Measurements from ENCODE around the gene PPP1R2C. TPM values are rescaled to one million over a fixed set of nuclear protein-coding genes. Genes with fewer than 3 reads are reported as not detected.

PPP1R2C gene
- total RNA-seq, 1 donor from 2014 or later: not detected

DNA sequence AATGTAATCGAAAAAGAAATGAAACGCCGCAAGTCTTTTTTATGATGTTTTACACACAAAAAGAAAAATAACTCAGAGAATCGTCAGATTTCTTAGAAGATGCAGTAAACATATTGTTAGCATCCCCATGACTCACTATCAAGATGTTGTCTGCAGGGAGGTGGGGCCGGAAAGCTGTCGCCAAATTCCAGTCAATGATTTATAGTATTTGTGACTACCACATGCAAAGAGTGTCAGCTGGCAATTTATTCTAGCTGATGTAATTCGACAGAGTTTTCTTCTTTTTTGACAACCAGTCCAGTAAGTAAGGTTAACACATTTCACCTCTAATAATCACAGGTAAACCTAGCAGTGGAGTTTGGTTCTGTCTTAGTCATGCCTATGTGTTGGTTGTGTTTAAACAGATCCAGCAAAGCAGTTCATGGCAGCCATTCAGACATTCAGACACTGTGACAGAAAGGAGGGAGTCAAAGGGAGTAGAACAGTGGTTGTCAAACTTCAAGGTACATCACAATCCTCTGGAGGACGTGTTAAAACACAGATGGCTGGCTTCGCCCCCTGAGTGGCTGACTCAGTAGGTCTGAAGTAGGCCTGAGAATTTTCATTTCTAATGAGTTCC is 19.8 kb upstream of the PPP1R2C start:
- Mint-ChIP-seq H3K27me3 (ENCODE audit: unreplicated experiment) (no peaks in the 10 kb centered on the region), H3K27ac (ENCODE audit: unreplicated experiment) (no peak overlapping the region), H3K4me3 (ENCODE audit: unreplicated experiment) (no peak overlapping the region), H3K4me1 (ENCODE audit: low read depth, unreplicated experiment) (no peaks in the 10 kb centered on the region), H3K36me3 (ENCODE audit: unreplicated experiment) (no peaks in the 10 kb centered on the region), H3K9me3 (ENCODE audit: unreplicated experiment) (no peaks in the 10 kb centered on the region)
- TF ChIP-seq, protein P1, sequence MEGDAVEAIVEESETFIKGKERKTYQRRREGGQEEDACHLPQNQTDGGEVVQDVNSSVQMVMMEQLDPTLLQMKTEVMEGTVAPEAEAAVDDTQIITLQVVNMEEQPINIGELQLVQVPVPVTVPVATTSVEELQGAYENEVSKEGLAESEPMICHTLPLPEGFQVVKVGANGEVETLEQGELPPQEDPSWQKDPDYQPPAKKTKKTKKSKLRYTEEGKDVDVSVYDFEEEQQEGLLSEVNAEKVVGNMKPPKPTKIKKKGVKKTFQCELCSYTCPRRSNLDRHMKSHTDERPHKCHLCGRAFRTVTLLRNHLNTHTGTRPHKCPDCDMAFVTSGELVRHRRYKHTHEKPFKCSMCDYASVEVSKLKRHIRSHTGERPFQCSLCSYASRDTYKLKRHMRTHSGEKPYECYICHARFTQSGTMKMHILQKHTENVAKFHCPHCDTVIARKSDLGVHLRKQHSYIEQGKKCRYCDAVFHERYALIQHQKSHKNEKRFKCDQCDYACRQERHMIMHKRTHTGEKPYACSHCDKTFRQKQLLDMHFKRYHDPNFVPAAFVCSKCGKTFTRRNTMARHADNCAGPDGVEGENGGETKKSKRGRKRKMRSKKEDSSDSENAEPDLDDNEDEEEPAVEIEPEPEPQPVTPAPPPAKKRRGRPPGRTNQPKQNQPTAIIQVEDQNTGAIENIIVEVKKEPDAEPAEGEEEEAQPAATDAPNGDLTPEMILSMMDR (IDR thresholded peaks at IDR 0.05; ENCODE audit: partially characterized antibody, unreplicated experiment): no peak
- DNase-seq: no peak

DNA sequence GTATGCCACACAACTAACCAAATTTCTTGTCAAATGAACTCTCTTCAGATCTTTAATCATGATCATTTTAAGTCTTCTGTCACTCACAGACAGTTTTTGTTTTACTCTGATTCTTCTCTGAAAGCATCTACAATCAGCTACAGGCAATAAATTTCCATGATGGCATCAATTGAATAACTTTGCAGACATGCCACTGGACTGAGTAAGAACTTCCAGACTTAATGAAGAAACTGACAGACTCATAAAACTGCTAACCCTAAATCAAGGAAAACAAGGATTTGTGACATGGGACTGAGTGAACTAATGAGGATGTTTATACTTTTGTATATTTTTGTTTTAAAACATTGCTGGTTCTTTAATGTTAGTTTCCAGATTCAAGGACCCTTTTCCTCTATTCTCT is 5.5 kb upstream of the PPP1R2C start:
- H3K27me3 Mint-ChIP-seq (ENCODE audit: unreplicated experiment): no peaks in the 10 kb centered on the region
- no peak overlapping the region for H3K27ac Mint-ChIP-seq (ENCODE audit: unreplicated experiment)
- H3K4me1 Mint-ChIP-seq (ENCODE audit: low read depth, unreplicated experiment): no peaks in the 10 kb centered on the region
- no peak overlapping the region for H3K4me3 Mint-ChIP-seq (ENCODE audit: unreplicated experiment)
- H3K36me3 Mint-ChIP-seq (ENCODE audit: unreplicated experiment): peaks cover 5% of the 10 kb centered on the region
- TF ChIP-seq, protein P1 (IDR thresholded peaks at IDR 0.05; ENCODE audit: partially characterized antibody, unreplicated experiment): no peak
- no peak for DNase-seq
- H3K9me3 Mint-ChIP-seq (ENCODE audit: unreplicated experiment): no peaks in the 10 kb centered on the region

DNA sequence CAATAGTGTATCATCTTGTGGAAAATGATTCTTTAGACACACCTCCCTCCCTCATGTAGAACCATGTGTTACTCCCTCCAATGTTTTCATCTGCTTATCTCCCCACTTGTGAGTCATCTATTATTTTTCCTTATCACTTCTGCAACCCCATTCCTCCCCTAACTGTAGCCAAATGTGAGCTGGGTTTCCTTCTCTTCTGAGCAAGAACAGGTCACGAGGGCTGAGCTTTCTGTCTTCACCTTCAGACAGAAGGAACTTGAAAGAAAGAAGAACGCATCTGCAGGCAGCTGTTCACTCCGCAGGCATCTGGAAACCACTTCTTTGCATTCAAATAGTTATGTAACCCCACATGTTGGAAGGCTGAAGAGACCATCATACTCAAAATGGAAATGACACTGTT is 1.8 kb downstream of the PPP1R2C start:
- Mint-ChIP-seq H3K27ac (ENCODE audit: unreplicated experiment) (no peak overlapping the region), H3K4me3 (ENCODE audit: unreplicated experiment) (no peak overlapping the region), H3K36me3 (ENCODE audit: unreplicated experiment) (peaks cover 10% of the 10 kb centered on the region), H3K27me3 (ENCODE audit: unreplicated experiment) (no peaks in the 10 kb centered on the region), H3K4me1 (ENCODE audit: low read depth, unreplicated experiment) (no peaks in the 10 kb centered on the region), H3K9me3 (ENCODE audit: unreplicated experiment) (peaks cover 2% of the 10 kb centered on the region)
- TF ChIP-seq, protein P1 (IDR thresholded peaks at IDR 0.05; ENCODE audit: partially characterized antibody, unreplicated experiment): no peak
- no peak for DNase-seq

DNA sequence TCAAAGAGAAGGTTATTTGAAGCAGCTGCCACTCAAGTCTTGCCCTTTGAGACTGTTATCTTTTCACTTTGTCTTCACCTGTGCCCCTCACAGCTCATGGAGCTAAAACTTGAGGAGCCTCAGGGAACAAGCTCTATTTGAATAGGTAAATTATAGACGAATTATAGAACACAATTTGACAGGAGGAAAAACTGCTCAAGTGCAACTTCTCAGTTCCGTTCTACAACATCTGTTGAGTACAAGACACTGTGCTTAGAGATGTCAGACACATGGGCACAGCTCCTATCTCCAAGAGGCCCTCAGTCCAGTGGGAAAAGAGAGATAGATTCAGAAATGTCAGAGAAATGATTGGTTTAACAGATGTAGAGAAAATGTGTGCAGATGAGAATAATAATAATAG is 5.1 kb downstream of the PPP1R2C start:
- Mint-ChIP-seq H3K36me3 (ENCODE audit: unreplicated experiment) (peaks cover 5% of the 10 kb centered on the region), H3K27ac (ENCODE audit: unreplicated experiment) (no peak overlapping the region), H3K27me3 (ENCODE audit: unreplicated experiment) (no peaks in the 10 kb centered on the region), H3K4me1 (ENCODE audit: low read depth, unreplicated experiment) (no peaks in the 10 kb centered on the region), H3K4me3 (ENCODE audit: unreplicated experiment) (no peak overlapping the region), H3K9me3 (ENCODE audit: unreplicated experiment) (peaks cover 2% of the 10 kb centered on the region)
- TF ChIP-seq, protein P1 (IDR thresholded peaks at IDR 0.05; ENCODE audit: partially characterized antibody, unreplicated experiment): no peak
- no peak for DNase-seq

GRCh38 chrX:42771506-42772335 is 6.2 kb downstream of the PPP1R2C start:
- no peak overlapping the region for H3K27ac Mint-ChIP-seq (ENCODE audit: unreplicated experiment)
- H3K4me3 Mint-ChIP-seq (ENCODE audit: unreplicated experiment): no peak overlapping the region
- no peaks in the 10 kb centered on the region for H3K27me3 Mint-ChIP-seq (ENCODE audit: unreplicated experiment)
- DNase-seq: no peak
- H3K36me3 Mint-ChIP-seq (ENCODE audit: unreplicated experiment): no peaks in the 10 kb centered on the region
- no peaks in the 10 kb centered on the region for H3K4me1 Mint-ChIP-seq (ENCODE audit: low read depth, unreplicated experiment)
- no peaks in the 10 kb centered on the region for H3K9me3 Mint-ChIP-seq (ENCODE audit: unreplicated experiment)
- TF ChIP-seq, protein P1 (IDR thresholded peaks at IDR 0.05; ENCODE audit: partially characterized antibody, unreplicated experiment): no peak
